GM20431 (cell line): Measurements from ENCODE around the gene RBM26.
"Not testable (repeated sequence)": the region's sequence is repeated elsewhere in the genome, so short reads cannot be mapped to it uniquely, and the experiment has no call there.

Experiments used
- in situ Hi-C: fragments of 300-500 bp; cut with MseI, MboI; formaldehyde crosslinking; loops from one replicate; pipeline ENCODE4 v1.15.0; 2020; ENCODE audit warnings: low sequenced_read_pairs; ENCODE audit not compliant: unreplicated experiment

RBM26 gene

DNA sequence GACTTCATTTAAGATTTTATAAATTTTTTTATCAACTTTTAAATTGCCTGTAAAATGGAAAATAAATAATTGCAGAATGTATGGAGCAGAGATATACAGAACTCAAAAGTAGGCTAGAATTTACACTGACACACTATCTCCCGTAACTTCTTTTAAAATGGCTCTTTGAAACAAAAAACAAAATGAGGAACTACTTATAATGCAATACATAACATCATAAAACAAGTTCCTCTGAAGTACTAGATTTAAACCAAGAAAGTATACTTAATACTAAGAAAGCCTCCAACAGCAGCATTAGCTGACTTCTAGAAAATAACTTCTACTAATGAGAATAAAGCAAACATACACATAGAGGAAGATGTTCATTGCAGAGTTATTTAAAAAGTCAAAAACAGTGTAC is 17.0 kb downstream of the RBM26 start:
- in situ Hi-C loops = no loop called here

DNA sequence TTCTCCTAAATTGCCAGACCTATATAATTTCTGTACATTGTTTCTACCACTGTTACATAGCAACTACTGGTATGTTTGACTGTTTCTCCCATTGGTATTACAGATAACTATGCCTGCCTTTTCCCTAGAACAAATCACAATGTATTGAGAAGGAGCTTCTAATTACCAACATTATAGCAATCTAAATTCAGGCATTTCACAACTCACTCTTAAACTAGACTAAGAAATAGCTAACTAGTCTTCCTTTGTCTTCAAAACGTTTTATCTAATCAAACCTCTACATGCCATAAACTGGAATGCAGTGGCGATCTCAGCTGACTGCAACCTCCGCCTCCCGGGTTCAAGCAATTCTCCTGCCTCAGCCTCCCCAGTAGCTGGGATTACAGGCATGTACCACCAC is 18.2 kb downstream of the RBM26 start:
- in situ Hi-C loops = no loop called here

- in situ Hi-C loops = no loop called here
Observed at GRCh38 chr13:79386125-79386826, 19.8 kb downstream of the RBM26 start.

DNA sequence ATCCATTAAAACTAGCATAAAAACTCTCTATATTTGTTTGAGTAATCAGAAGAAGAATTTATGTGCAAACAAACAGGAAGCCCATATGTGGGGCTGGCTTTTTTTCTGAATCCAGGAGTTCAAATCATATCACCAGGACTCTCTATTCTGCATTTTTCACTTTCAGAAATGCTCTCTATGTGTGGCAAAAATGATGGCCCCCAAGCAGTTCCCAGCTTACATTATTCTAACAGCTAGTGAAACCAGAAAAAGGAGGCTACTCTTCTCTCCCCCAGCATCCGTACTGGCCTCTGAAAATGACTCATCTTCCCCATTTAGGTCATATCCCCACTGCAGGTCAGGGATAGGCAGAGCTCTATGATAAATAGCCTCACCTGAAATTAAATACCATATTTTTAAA is 20.4 kb downstream of the RBM26 start:
- in situ Hi-C loops = no loop called here

- in situ Hi-C loops = no loop called here
Observed at GRCh38 chr13:79384022-79384610, 21.9 kb downstream of the RBM26 start.

DNA sequence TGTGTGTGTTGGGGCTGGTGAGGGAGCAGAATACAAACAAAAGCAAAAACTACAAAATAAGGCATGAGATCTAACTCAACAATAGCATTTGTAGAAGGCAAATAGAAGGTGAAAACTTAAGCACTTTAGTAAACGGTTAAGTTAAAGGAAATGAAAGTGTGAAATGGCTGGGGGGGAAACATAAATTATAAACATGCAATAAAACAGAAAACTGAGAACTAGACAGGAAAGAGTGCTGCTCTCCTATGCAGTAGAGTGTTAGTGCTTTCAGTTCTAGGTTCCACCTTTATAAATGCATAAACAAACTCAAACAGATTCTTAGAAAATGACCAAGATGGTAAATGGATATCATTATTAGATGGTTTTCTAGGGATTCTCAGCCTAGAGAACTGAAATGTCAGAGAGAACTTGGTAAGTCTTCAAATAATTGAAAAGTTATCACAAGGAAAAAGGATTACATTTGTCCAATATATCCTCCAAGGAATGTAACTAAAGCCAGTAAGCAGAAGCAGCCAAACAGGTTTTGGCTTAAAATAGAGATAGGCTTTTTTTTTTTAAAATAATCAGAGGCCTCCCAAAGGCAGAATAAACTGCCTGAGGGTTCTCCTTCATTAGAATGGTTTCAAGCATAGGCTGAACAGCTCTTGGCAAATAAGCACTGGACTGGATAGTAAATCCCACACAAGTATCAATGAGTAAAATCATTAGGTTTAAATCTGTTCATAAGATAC is 23.3 kb downstream of the RBM26 start:
- in situ Hi-C loops = no loop called here

DNA sequence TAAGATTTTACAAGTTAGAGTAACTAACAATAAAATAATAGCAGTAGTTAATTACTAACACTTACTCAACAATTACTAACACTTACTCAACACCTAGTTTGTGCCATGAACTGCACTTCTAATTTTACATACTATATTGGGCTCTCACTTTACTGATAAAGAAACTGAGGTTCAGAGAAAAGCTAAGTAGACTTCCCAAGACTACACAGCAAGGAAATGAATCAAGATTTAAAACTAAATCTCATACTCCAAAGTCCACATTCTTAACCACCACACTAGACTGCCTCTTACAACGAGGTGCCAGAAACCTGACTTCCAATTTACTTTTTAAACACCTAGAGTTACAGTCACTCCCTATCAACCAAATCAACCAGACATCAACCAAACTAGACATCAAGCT is 25.1 kb downstream of the RBM26 start:
- in situ Hi-C loops = no loop called here

GRCh38 chr13:79379274-79379673 is 26.8 kb downstream of the RBM26 start:
- in situ Hi-C loops = no loop called here

GRCh38 chr13:79376843-79377242 is 29.2 kb downstream of the RBM26 start:
- in situ Hi-C loops = no loop called here

DNA sequence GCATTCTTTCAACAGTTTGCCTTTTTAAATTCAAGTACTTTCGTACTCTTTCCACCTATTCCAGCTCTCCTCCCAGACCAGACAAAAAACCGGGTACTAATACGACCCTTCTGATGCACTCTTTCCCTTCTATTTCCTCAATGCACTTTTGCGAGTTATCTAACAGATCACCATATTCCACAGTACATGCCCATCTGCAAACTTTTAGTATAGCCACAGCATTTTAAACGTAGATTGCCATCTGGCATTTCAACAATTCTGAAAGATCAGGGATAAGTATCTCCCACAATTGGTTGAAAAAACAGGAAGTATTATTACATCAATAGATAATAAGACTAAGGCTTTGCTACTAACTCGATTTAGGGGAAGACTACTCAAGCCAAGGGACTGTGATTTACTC is 31.5 kb downstream of the RBM26 start:
- in situ Hi-C loops = no loop called here

GRCh38 chr13:79373916-79374315 is 32.1 kb downstream of the RBM26 start:
- in situ Hi-C loops = no loop called here

GRCh38 chr13:79369226-79369625 is 36.8 kb downstream of the RBM26 start:
- in situ Hi-C loops = no loop called here

- in situ Hi-C loops = no loop called here
Observed at GRCh38 chr13:79365981-79366380, 40.1 kb downstream of the RBM26 start.

GRCh38 chr13:79361299-79361698 is 44.8 kb downstream of the RBM26 start:
- in situ Hi-C loops = no loop called here

- in situ Hi-C loops = no loop called here
Observed at GRCh38 chr13:79360095-79360494, 46.0 kb downstream of the RBM26 start.

GRCh38 chr13:79359064-79359463 is 47.0 kb downstream of the RBM26 start:
- in situ Hi-C loops = no loop called here

GRCh38 chr13:79354285-79354684 is 51.8 kb downstream of the RBM26 start:
- in situ Hi-C loops = no loop called here

DNA sequence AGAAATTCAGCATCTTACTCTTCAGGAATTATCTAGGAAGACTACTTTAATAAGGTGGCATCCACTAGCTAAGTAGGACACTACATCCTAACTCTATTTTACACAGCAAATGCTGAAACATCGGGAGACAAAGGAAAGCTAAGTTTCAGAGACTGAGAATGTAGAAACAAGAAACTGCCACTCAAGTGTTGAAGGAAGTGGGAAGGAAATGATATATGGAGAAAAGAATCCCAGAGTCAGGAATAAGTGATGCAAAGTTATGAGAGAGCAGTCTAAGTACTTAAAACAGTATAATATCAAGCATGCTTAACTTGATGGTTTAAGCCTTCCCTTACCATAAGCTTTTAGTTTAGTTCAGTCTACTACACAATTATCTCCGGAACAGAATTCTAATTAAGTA is 52.4 kb downstream of the RBM26 start:
- in situ Hi-C loops = no loop called here

GRCh38 chr13:79352107-79352506 is 53.9 kb downstream of the RBM26 start:
- in situ Hi-C loops = no loop called here

- in situ Hi-C loops = not testable (repeated sequence)
Observed at GRCh38 chr13:79349608-79350007, 56.4 kb downstream of the RBM26 start.

DNA sequence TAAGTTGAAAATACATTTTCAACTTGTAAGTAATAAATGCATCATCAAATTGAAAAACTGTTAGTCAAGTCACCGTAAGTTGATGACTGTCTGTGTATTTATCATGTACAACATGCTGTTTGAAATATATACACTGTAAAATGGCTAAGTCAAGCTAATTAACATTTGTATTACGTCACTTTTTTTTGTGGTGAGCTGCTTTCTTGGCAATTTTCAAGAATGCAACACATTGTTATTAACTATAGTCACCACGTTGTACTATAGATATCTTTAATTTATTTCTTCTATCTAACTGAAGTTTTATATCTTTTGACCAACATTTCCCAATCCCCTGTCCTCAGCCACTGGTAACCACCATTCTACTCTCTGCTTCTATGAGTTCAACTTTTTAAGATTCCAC is 57.0 kb downstream of the RBM26 start:
- in situ Hi-C loops = no loop called here
